ENCODE measurements around the gene RGS10.

The RGS10 gene

GRCh38 chr10:119518176-119518575 is 24.3 kb downstream of the RGS10 start:
- no peak for DNase-seq (ENCODE audit: low read depth in 3 of 3)

- DNase-seq (ENCODE audit: low read depth in 3 of 3): no peak
Observed at GRCh38 chr10:119517235-119518141, 25.0 kb downstream of the RGS10 start.

GRCh38 chr10:119516381-119517234 is 25.9 kb downstream of the RGS10 start:
- peak in 2 of 3 experiments; percentile 30 to 33 for DNase-seq (ENCODE audit: low read depth in 3 of 3)

GRCh38 chr10:119515511-119516045 is 26.9 kb downstream of the RGS10 start:
- DNase-seq (ENCODE audit: low read depth in 3 of 3): no peak

- no peak for DNase-seq (ENCODE audit: low read depth in 3 of 3)
Observed at GRCh38 chr10:119514819-119515218, 27.7 kb downstream of the RGS10 start.

GRCh38 chr10:119511828-119512515 is 30.5 kb downstream of the RGS10 start:
- no peak for DNase-seq (ENCODE audit: low read depth in 3 of 3)

- no peak for DNase-seq (ENCODE audit: low read depth in 3 of 3)
Observed at GRCh38 chr10:119509909-119510451, 32.5 kb downstream of the RGS10 start.

- no peak for DNase-seq (ENCODE audit: low read depth in 3 of 3)
Observed at GRCh38 chr10:119507115-119507514, 35.4 kb downstream of the RGS10 start.

- DNase-seq (ENCODE audit: low read depth in 3 of 3): no peak
Observed at GRCh38 chr10:119505588-119506315, 36.8 kb downstream of the RGS10 start.

- DNase-seq (ENCODE audit: low read depth in 3 of 3): no peak
Observed at GRCh38 chr10:119505131-119505551, 37.4 kb downstream of the RGS10 start.

- no peak for DNase-seq (ENCODE audit: low read depth in 3 of 3)
Observed at GRCh38 chr10:119504651-119505050, 37.9 kb downstream of the RGS10 start.

- no peak for DNase-seq (ENCODE audit: low read depth in 3 of 3)
Observed at GRCh38 chr10:119503821-119504220, 38.7 kb downstream of the RGS10 start.

GRCh38 chr10:119502618-119503155 is 39.8 kb downstream of the RGS10 start:
- DNase-seq (ENCODE audit: low read depth in 3 of 3): no peak

GRCh38 chr10:119502209-119502608 is 40.3 kb downstream of the RGS10 start:
- peak; percentile 41 to 79 (median 49) for DNase-seq (ENCODE audit: low read depth in 3 of 3)

GRCh38 chr10:119501690-119502089 is 40.8 kb downstream of the RGS10 start:
- DNase-seq (ENCODE audit: low read depth in 3 of 3): no peak

- DNase-seq (ENCODE audit: low read depth in 3 of 3): no peak
Observed at GRCh38 chr10:119500821-119501220, 41.7 kb downstream of the RGS10 start.

GRCh38 chr10:119500123-119500795 is 42.3 kb downstream of the RGS10 start:
- DNase-seq (ENCODE audit: low read depth in 3 of 3): no peak

GRCh38 chr10:119499677-119500002 is 42.9 kb downstream of the RGS10 start:
- DNase-seq (ENCODE audit: low read depth in 3 of 3): no peak

GRCh38 chr10:119498889-119499676 is 43.4 kb downstream of the RGS10 start:
- no peak for DNase-seq (ENCODE audit: low read depth in 3 of 3)

Measured in stimulated activated CD4-positive, alpha-beta T cell treated with anti-CD3 and anti-CD28 coated beads, TNF-alpha, amount 100 ng/mL, for 4 hours (primary cell).